ENCODE data around the gene PAK5.

DNA sequence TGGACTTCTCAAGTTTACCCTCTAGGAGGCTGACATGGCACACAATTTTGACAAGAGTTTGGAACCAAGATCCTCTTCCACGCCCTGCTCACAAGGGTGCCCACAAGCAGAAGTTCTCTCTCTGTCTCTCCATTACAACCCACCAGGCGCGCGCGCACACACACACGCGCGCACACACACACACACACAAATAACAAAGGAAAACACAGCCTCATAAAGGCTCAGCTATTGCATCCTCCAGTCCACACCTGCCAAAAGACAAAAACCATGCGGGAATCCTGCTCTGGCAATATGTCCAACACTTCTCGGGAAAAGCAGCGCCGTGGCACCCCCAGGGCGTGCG, 870 bp downstream of the PAK5 start:
- TF ChIP-seq TAF1 (IDR thresholded peaks at IDR 0.05; ENCODE audit: borderline replicate concordance, insufficient read depth, low read length) (no peak), POLR2AphosphoS5 (IDR thresholded peaks at IDR 0.05; ENCODE audit: low read depth, low read length) (no peak)

All from PFSK-1 (cell line).